Activated T-helper 1 cell treated with Interleukin-2 at 50 U/mL for 16 hours (primary cell): ENCODE results near the gene IRF7.

Experiments
- DNase-seq: peaks from one replicate; pipeline ENCODE4 v3.0.0-alpha.2; 2020; ENCODE audit warnings: low read depth

IRF7 gene

GRCh38 chr11:607971-608659, 7.6 kb downstream of the IRF7 start:
- DNase-seq = no peak

DNA sequence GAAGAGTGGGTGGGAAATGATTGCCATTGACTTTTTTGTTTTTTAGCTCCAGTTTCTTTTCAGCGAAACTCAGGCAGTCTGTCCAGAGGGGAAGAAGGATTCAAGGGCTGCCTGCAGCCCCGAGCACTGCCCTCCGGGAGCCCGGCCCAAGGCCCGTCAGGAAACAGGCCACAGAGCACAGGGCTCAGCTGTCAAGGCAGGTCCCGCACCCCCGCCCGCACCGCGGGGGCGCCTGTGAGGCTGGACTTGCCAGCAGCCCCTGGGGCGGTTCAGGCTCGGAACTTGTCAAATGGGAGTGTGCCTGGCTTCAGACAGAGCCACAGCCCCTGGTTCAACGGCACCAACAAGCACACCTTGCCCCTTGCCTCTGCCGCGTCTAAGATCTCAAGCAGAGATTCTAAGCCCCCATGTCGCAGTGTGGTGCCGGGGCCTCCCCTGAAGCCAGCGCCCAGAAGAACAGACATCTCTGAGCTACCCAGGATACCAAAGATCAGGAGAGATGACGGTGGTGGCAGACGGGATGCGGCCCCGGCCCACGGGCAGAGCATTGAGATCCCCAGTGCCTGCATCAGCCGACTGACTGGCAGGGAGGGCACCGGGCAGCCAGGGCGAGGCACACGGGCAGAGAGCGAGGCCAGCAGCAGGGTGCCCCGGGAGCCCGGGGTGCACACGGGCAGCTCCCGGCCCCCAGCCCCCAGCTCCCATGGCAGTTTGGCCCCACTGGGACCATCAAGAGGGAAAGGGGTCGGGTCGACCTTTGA, 8.6 kb downstream of the IRF7 start:
- no peak for DNase-seq

GRCh38 chr11:606245-606644, 9.5 kb downstream of the IRF7 start:
- DNase-seq = no peak

DNA sequence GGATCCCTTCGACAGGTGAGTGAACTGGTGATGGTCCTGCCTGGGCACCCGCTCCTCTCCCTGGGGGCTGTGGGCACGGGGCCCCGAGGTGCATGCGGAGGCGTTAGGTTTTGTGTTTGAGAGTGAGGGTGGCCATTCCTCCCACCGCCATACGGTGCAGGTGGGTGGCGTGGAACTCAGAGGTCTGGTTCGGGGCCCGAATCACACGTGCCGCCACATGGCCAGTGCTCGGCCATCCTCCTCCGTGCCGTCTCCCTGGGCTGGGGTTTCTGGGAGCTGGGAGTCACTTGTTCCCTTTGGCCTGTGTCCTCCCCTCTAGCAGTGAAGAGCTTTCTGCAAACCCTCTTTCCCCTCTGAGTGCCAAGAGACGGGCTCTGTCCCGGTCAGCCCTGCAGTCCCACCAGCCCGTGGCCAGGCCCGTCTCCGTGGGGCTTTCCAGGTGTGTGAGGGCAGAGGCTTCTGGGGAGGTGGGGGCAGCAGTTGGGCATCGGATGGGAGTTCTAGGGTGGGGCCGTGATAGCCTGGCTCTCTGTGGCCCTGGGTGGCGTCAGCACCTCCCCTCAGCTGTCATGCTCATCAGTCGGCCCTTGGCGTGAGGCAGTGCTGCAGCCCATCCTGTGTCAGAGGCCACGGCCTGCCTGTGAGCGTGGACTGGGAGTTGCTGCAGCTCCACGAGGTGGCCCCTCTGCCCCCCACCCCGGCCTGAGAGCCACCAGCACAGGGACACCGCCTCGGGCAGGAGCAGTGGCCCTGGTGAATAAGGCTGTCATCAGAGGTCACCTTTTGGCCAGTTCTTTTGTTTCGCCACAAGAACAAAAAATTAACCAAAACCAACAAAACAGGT, 10.2 kb downstream of the IRF7 start:
- no peak for DNase-seq

DNA sequence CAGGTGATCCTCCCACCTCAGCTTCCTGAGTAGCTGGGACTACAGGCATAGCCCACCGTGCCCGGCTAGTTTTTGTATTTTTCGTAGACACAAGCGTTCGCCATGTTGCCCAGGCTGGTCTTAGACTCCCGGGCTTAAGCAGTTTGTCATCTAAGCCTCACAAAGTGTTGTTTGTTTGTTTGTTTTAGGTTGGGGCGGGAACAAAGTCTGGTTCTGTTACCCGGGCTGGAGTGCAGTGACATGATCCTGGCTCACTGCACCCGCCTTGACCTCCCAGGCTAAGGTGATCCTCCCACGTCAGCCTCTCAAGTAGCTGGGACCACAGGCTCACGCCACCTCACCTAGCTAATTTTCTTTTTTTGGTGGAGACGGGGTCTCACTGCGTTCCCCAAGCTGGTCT, 12.6 kb downstream of the IRF7 start:
- DNase-seq = no peak

- no peak for DNase-seq
Measured at GRCh38 chr11:601573-602245, 14.0 kb downstream of the IRF7 start.

GRCh38 chr11:598005-598680, 17.6 kb downstream of the IRF7 start:
- no peak for DNase-seq

DNA sequence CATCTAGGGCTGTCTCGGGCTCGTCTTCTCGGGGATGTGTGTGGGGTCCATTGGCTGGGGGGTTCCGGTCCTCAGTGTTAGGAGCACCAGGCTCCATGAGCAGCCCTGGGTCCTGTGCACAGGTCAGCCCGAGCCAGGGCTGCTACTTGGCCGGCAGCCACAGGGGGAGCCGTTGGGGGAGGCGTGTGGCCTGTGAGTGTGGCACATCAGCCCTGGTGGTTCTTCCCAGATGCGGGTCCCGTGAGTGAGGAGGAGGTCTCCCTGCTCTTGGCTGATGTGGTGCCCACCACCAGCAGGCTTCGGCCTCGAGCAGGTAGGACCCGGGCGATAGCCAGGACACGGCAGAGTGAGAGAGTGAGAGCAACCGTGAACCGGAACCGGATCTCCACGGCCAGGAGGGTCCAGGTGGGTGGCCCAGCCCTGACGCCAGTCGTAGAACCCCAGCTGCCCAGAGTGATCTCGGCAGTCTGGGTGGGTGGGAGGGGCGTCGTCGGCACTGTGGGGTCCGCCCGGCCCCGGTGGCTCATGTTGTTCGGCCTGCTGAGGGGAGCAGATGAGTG, 18.5 kb downstream of the IRF7 start:
- no peak for DNase-seq

DNA sequence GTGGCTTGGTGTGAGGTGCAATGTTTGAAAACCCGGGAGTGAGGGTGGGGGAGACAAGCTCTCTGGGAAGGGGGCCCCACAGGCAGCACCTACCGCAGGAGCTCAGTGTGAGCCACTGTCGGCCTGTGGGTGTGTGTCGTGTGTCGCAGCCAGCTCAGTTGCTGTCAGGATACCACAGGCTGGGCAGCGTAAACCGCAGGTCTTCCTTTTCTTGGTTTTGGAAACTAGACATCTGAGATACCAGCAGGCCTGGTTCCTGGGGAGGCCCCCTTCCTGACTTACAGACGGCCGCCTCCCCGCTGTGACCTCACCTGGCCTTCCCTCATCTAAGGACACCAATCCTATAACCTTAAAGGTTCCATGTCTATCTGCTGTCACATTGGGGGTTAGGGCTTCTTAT, 19.4 kb downstream of the IRF7 start:
- DNase-seq = no peak

DNA sequence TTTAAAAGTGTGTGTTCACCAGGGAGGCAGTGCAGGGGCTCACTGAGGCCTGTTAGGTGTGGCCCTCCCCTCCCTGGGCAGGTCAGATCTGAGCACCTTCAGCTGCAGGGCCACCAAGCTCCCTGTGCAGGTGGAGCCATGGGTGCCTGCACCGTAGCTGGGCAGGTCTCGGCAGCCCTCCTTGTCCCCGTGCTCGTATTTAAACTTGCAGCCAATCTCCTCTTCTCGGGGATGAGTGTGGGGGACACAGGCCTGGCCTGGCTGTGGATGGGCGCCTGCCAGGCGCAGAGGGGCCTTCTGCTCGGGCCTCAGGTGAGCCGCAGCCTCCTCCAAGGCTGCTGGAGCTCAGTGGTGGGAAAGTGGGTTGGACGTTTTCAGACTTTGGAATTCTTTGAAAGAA, 20.4 kb downstream of the IRF7 start:
- DNase-seq = no peak

GRCh38 chr11:593347-593746, 22.4 kb downstream of the IRF7 start:
- DNase-seq = no peak

- no peak for DNase-seq
Measured at GRCh38 chr11:592918-593317, 22.8 kb downstream of the IRF7 start.

DNA sequence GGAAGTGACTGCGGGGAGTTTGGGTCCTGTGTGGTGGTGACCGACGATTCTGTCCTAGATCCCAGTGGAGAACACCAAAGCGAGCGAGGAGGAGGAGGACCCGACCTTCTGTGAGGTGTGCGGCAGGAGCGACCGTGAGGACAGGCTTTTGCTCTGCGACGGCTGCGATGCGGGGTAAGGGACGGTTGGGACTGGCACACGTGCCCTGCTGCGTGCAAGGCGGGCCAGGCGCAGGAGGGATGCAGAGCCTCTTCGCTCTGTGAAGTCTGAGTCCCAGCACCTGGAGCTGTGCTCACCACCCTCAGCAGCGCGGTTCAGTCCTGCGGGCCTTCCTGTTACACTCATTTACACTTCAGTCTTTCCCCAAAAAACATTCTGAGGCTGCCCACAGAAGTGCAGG, 23.2 kb downstream of the IRF7 start:
- DNase-seq = no peak

- no peak for DNase-seq
Measured at GRCh38 chr11:590997-591396, 24.8 kb downstream of the IRF7 start.

- DNase-seq = no peak
Measured at GRCh38 chr11:589798-590197, 26.0 kb downstream of the IRF7 start.

- DNase-seq = peak; percentile 51
Measured at GRCh38 chr11:587978-588380, 27.8 kb downstream of the IRF7 start.

- no peak for DNase-seq
Measured at GRCh38 chr11:587546-587945, 28.2 kb downstream of the IRF7 start.

DNA sequence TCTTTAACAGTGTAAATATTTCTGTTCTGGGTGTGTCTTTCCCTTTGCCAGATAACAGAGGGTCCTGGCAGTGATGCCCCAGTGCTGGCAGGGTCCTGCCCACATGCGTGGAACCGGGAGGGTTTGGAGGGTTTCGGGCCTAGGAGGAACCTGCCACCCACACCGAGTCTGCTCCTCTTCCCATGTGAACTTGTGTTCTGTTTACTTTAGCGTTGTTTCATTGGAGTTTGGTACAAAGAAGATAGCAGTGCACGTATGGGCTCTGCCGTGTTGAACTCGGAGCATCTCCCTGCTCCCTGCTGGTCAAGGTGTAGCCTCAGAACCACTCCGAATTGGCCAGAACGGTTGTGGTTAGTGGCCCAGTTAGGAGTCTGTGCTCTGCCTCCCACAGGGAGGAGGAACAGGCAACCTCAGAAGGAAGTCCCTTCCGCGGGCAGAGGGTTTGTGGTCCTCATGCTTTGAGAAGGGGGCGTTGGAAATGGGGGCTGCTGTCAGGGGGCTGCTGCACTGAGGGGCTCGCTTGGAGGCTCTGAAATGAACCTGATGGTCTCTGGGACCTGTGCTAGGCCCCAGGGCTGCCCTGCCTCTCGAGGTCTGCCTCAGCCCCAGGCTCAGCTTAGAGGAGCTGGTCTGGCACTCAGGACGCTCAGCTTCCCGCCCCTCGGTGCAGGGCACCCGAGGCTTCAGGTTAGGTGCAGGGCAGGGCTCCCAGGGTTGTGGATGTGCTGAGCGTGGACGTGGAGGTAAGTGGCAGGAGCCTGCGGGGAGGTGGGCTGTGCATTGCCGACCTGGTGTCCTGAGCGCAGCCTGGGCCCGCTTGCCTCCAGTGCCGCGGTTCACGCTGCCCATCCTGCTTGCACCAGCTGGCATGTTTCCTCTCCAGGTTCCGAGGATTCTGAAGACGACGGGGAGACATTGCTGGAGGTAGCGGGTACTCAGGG, 29.1 kb downstream of the IRF7 start:
- DNase-seq = no peak

DNA sequence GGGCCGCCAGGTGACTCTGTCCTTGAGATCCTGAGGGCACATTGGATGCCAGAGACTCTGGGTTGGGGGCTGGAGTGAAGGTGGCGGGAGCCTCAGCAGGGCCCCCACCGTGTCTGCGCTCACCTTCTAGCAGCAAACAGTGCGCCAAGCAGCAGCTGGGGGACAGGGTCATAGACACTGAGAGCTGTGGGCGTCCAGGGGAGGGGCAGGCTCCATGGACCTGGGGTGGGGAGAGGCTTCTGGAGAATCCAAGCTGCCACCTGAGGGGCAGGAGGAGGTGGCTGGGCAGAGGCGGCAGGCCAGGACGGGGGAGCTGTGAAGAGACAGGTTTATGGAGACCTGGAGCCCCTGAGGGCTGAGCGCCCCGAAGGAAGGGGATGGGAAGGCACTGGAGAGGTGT, 31.5 kb downstream of the IRF7 start:
- no peak for DNase-seq

- no peak for DNase-seq
Measured at GRCh38 chr11:581752-582151, 34.0 kb downstream of the IRF7 start.
